ENCODE measurements around the gene ZPR1. TPM values are rescaled to one million over a fixed set of nuclear protein-coding genes. Genes with fewer than 3 reads are reported as not detected.
"Not testable (repeated sequence)": the region's sequence is repeated elsewhere in the genome, so short reads cannot be mapped to it uniquely, and the experiment has no call there.

The ZPR1 gene
- total RNA-seq, 2 experiments from 2014 or later: 111 to 112 TPM

DNA sequence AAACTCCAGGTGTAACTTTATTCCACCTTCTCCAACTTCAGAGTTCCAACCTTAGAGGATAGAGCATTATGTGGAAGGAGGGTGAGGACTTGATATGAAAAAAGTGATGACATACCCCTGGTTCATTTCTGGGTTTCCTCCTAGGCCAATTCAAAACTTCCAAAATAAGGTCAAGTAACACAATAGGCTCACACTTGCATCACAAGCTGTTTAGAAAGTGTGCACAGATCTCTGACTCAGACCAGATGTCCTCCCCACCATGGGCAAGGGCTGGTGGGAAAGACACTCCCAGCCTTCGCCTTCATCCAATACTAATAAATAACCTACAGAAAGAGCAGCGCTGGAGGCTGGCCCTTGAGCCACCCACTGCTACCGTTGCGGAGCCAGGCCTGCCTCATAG is 9.3 kb downstream of the ZPR1 start:
- ChIA-PET POLR2A (interaction anchor here (1.2 kb wide), 1 partner anchor 10 kb away, joined by 5 read pairs; the partner anchor contains the start of gene ZPR1), CTCF (interaction anchor here (1.0 kb wide), 1 partner anchor 8 kb away, joined by 3 read pairs; no protein-coding TSS in a partner anchor)

DNA sequence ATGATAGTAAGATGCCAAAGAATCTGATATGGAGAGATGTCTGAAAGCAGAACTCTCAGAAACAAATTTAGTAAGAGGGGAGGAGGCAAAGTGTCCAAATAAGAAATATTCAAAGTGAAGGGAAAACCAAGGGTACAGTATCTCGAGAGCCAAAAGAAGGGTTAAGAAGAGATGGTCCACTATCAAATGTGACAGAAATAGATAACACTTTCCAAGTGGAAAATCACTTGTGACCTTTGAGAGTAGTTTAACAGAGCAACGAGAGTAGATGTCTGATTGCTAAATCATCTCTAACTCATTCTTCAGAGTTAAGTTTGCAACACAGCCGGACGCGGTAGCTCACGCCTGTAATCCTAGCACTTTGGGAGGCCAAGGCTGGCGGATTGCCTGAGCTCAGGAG is 10.8 kb downstream of the ZPR1 start:
- CTCF ChIA-PET: no interaction called here

DNA sequence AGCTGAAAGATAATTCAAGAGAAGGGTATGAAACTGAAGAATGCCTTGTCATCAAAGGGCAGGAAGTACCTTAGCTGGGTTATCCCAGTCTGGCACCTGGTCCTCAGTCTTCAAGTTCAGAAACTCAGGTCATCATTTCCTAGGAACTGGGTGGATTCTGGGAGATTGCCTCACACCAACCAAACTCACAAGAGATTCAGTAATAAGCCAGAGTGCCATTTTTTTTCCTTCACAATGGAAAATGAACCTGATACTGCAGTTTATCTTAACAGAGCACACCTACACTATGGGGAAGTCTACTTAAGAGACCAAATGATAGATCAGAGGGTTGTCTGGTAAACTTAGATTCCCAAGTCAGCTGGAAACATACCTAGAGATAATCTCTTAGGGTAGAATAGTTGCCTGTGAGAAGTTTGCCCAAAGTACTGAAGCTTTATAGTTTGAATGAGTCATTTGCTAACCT is 11.3 kb downstream of the ZPR1 start:
- ChIA-PET POLR2A (interaction anchor here (0.8 kb wide), 1 partner anchor 11 kb away, joined by 5 read pairs; the partner anchor contains the start of gene ZPR1), CTCF (no interaction called here)

More for the DNA sequence above, 10.8 kb downstream of the ZPR1 start:
- POLR2A ChIA-PET: no interaction called here

DNA sequence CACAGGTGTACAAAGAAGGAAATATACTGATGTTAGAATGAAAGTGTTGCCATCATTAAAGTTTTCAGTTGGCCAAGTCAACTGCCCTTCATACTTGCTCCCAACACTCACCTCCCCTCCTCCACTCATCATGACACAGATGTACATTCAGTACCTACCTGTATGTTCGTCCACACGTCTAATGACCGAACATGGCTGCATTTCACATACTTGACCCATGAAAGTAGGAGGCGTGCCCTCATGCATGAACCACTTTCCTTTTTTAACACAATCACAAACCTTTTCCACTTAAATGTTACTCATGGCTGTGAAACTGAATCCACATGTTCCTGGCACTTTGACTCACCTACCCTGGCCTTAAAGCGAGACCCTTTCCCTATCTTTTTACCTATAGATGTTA is 11.8 kb downstream of the ZPR1 start:
- POLR2A ChIA-PET: interaction anchor here (0.6 to 0.8 kb wide), 4 partner anchors 12 to 98 kb away, joined by 3 to 10 read pairs (median 4); partner anchors contain the start of gene ZPR1
- CTCF ChIA-PET: no interaction called here

GRCh38 chr11:116774661-116775060 is 13.2 kb downstream of the ZPR1 start:
- POLR2A ChIA-PET: interaction anchor here (3.2 kb wide), 1 partner anchor 13 kb away, joined by 10 read pairs; the partner anchor contains the start of gene ZPR1

DNA sequence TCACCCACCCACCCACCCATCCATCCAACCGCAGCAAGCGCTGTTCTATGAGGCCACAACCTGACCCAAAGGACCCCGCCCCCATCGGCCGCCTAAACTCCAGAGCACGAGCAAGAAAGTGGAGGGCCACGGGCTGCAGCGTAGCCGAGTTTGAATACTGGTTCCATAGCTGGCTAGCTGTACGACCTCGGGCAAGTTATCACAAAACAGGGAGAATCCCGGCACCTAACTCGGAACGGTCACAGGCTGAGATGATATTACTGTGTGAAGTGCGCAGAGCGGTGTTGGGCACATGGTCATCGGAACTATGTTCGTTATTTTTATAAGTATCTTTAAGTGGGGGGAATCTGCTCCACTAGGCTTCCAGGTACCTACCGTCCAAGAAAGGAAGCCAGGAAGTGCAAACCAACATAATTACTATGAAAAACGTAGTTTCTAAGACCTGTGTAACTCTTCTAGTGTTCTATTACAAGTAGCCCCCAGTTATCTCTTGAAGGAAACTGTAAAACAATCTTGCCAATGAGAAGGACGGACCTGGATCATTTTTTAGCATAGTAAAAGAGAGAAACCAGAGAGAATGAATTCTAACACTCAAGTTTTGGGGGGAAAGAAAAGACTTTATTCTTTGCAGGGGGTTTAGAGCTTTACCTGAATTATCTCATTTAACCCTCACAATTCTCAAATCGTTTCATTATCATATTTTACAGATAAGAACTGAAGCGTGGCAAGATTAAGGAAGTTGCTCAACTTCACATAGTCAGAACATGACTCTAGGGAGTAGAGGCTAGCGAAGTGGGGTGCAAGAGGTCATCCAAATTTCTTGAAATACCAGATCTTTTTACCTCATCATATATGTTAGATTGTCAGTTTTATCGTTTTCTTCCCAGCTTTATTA is 14.4 kb downstream of the ZPR1 start:
- CTCF ChIA-PET: interaction anchor here (1.3 to 2.2 kb wide), 3 partner anchors 14 to 62 kb away, joined by 4 to 7 read pairs (median 5); partner anchors contain the start of genes APOA5 and ZPR1
- POLR2A ChIA-PET: interaction anchor here (0.8 to 3.2 kb wide), 4 partner anchors 10 to 554 kb away, joined by 3 to 10 read pairs (median 3); partner anchors contain the start of genes CEP164, PAFAH1B2 and ZPR1

More at GRCh38 chr11:116774661-116775060, 13.2 kb downstream of the ZPR1 start:
- CTCF ChIA-PET: interaction anchor here (0.6 to 2.2 kb wide), 2 partner anchors 16 to 438 kb away, joined by 4 to 7 read pairs; partner anchors contain the start of gene APOA5

- CTCF ChIA-PET: interaction anchor here (1.9 kb wide), 1 partner anchor 63 kb away, joined by 4 read pairs; no protein-coding TSS in a partner anchor
These were observed 15.2 kb downstream of the ZPR1 start, which contains the start of gene BUD13 for GRCh38 chr11:116772443-116773202. Gene BUD13 (minus strand): TSS chr11:116772987. CDS start chr11:116772964, 23 bp downstream.

DNA sequence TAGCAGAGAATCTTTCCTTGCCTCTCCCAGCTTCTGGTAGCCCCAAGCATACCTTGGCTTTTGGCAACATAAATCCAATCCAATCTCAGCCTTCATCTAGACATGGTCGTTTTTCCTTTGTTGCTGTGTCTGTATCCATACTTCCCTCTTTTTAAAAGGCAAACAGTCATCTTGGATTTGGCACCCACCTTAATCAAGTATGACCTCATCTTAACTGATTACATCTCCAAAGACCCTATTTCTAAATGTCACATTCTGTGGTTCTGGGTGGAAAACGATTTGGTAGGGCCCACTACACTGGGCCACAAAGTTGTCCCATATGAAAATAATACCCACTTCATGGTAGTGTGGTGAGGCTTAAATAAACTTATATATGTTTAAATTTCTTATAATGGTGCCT is 15.9 kb downstream of the ZPR1 start:
- CTCF ChIA-PET: interaction anchor here (0.9 to 1.3 kb wide), 2 partner anchors 19 to 20 kb away, joined by 3 read pairs; partner anchors contain the start of gene APOA5
- POLR2A ChIA-PET: no interaction called here

More at GRCh38 chr11:116772443-116773202, 15.2 kb downstream of the ZPR1 start, which contains the start of gene BUD13:
- POLR2A ChIA-PET: interaction anchor here (0.8 to 3.2 kb wide), 3 partner anchors 15 to 555 kb away, joined by 3 to 10 read pairs (median 3); partner anchors contain the start of genes CEP164, PAFAH1B2 and ZPR1

GRCh38 chr11:116762132-116762531 is 25.7 kb downstream of the ZPR1 start:
- CTCF ChIA-PET: no interaction called here
- POLR2A ChIA-PET: no interaction called here

- POLR2A ChIA-PET, CTCF ChIA-PET: not testable (repeated sequence)
These were observed 31.8 kb downstream of the ZPR1 start for GRCh38 chr11:116756044-116756443.

- ChIA-PET CTCF (interaction anchor here (1.2 kb wide), 1 partner anchor 18 kb away, joined by 3 read pairs; no protein-coding TSS in a partner anchor), POLR2A (no interaction called here)
These were observed 37.6 kb downstream of the ZPR1 start for GRCh38 chr11:116750070-116750718.

DNA sequence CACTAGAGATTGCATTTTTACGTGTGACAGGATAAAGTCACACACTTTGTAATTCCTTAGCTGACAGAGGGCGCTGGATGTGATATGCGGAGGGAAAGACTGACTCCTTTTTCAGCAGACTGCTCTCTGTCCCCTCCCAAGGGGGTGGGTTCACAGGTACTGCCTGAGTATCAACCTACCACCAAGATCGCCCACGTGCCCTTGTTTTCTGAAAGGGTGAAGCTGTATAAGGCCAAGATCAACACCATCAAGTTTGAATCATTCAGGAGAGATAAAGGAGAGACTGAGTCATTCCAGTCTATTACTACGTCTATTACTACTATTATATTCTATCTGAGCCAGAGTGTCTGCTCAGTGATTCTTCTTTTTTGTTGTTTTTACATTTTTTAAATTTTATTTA is 45.7 kb downstream of the ZPR1 start:
- CTCF ChIA-PET: interaction anchor here (0.8 to 1.2 kb wide), 3 partner anchors 9 to 93 kb away, joined by 3 read pairs; no protein-coding TSS in a partner anchor
- POLR2A ChIA-PET: no interaction called here

DNA sequence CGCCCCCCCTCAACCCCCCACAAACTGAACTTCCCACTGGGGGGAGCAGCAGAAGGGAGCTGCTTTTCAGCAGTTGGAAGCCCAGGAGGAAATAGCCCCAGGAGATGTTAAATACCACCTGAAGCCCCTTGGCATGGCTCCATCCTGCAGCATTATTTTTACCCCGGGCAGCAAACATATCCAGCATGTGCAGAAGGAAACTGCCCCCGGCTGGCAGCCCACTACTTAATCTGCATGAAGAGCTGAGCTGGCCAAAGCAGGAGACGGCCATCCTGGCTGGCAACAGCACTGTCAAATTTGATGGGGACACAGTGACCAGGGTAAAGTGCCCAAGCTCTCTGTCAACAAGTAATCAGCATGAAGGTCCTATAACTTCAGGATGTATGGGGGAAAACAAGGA is 47.1 kb downstream of the ZPR1 start:
- POLR2A ChIA-PET: no interaction called here
- CTCF ChIA-PET: no interaction called here

DNA sequence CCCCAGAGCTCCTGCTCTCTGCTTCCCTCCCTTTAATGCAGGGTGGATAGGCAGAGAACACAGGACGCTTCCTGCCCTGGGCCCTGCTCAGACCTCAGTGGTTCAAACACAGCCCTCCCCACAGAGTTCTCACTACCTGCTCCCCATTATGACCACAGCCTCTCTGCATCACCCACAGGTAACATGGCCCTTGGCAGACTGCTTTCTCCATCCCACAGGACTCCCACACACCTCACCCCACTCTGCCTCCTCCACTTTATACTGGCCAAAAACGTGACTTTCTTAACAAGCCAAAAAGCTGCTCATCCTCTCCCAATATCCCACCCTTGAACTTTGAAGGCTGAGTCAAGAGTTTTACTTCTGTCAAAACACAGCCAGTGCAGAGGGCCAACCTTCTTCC is 48.8 kb downstream of the ZPR1 start:
- ChIA-PET CTCF (no interaction called here), POLR2A (no interaction called here)

DNA sequence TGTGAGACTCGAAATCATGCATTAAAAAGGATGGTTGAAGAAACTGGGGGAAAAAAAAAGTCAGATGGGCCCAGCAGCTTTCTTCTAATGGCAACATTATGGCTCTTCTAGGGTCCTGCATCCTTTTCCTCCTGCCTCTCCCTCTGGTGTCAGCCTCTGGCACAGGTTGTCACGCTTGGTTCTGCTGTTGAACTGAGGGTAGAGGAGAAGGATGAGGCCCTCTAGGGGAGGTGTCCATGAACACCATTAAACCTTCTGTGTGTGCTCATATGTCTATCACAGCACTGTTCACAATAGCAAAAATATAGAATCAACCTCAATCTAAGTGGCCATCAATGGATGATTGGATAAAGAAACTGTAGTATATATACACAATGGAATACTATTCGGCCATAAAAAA is 51.1 kb downstream of the ZPR1 start:
- POLR2A ChIA-PET: no interaction called here
- CTCF ChIA-PET: no interaction called here

- ChIA-PET CTCF (interaction anchor here (1.2 kb wide), 1 partner anchor 9 kb away, joined by 3 read pairs; no protein-coding TSS in a partner anchor), POLR2A (no interaction called here)
These were observed 53.8 kb downstream of the ZPR1 start for GRCh38 chr11:116733969-116734508.

GRCh38 chr11:116733043-116733755 is 54.6 kb downstream of the ZPR1 start:
- POLR2A ChIA-PET: no interaction called here

More at GRCh38 chr11:116733043-116733755, 54.6 kb downstream of the ZPR1 start:
- CTCF ChIA-PET: interaction anchor here (1.0 to 1.6 kb wide), 9 partner anchors 11 to 494 kb away, joined by 3 to 11 read pairs (median 3); no protein-coding TSS in a partner anchor

Data from activated CD8-positive, alpha-beta memory T cell treated with anti-CD3 and anti-CD28 coated beads for 36 hours (primary cell).